Hypothalamus (tissue), 51 donors: ENCODE data around the gene AP3B1.
A peak's percentile ranks its signal among the peaks of the same experiment; 100 is the strongest.

Experiments
- DNase-seq, 51 donors: peaks; one replicate each; lab custom pipeline; 2025; lab: John Stamatoyannopoulos, UW

AP3B1 gene

DNA sequence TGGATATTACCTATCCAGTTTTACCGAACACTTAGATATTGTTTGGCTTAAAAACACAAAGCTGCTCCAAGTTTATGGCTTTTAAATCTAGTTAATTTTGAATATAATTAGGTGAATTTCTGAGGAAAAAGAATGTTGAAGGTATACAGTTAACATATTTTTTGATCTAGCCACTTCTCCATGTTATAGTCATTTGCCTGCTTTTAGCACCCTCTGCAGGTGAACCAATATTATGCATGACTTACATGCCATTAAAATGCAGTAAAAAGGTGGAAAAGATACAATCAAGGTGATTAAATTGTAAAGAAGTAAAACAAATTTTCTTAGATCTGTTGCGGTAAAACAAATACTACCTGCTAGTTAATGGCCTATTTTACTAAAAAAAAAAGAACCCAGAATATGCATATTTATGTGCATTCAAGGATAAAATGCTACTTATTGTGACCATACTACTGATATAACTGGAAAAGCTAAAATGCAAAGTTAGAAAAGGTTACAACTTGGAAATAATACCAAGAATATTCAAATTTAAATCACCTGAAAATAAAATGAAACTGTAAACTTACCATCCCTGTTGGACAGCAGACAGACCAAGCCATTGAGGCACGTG, 132.1 kb downstream of the AP3B1 start:
- peak in 2 of 51 donors; percentile 2 to 20 for DNase-seq

DNA sequence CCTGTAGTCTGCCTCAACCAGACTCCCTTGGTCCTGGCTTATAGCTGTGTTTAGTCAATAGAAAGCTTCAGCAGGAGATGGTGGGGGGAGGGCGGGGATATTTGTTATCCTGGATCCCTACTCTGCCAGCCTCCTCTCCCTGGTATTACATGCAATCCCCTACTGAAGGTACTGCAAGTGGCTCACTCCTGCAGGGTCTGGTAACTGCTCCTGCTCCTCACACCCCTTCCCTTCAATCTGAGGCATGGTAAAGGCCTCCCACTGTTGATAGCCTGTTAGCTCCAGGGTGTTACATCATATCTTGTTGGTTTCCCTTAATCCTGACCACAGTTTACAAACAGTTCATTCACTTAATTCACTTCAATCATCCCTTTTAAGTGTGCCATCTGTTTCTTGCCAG, 137.5 kb downstream of the AP3B1 start:
- no peak for DNase-seq

DNA sequence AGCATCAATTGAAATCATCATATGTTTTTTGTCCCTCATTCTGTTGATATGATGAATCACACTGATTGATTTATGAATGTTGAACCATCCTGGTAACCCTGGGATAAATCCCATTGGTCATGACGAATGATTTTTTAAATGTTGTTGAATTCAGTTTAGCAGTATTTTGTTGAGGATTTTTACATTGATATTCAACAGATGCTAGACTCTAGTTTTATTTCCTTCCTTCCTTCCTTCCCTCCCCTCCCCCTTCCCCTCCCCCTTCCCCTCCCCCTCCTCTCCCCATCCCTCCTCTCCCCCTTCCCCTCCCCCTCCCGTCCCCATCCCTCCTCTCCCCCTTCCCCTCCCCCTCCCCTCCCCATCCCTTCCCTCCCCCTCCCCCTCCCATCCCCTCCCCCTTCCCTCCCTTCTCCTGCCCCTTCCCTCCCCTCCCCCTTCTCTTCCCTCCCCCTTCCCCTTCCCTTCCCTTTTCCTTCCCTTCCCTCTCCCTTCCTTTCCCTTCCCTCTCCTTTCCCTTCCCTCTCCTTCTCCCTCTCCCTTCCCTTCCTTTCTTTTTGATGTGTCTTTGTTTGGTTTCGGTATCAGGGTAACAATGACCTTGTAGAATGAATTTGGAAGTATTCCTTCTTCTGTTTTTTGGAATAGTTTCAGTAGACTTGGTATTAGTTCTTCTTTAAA, 142.8 kb downstream of the AP3B1 start:
- DNase-seq, result no peak

DNA sequence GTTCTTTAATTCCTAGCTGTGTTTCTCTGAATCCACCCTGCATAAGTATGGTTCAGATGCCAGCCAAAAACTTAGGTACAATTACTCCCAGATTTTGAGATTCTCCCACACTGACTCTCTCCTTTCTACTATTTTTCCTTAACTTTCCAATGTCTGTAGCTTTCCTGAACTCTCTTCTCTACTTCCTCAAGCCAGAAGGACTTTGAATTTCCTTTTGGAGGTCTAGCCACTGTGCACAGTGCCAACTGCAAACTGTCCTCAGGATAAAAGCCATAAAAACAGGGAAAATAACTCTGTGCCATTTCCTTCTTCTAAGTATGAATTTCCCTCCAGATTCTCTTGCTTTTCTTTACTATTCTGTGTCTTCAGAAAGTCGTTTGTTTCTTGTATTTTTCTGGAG, 157.2 kb downstream of the AP3B1 start:
- DNase-seq, result no peak

DNA sequence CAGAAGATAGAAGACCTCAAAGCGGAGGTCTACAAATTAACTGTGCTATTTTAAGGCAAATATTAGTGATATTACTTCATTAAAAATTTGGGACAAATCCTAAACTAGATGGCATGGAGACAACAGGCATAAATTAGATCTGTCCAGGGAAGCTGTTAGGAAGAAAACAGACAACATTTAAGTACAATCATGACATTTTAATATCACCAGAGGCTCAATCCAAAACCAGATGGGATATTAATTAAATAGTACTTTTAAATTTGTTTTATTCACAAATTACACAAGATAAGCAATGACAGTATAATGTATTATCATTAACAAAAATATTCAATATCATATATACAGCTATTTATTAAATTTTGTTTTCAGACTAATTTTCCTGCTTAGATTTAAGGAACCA, 161.1 kb downstream of the AP3B1 start:
- no peak for DNase-seq

DNA sequence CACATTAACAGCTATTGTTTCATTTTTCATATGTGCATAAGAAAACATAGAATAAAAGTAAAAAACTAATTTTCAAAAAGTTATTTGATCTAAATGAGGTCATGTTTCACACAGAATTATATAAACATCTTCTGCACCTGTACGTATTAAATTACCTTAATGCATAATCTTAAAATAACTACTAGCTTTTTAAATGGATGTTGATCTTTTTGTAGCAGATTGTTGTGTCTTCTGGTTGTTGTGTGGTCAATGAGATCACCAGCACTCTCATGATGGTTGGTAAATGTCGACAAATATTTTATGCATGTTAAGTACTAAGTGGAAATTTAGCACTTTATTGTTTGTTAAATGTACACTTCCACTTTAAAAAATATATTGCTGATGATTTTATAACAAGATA, 162.0 kb downstream of the AP3B1 start:
- no peak for DNase-seq

DNA sequence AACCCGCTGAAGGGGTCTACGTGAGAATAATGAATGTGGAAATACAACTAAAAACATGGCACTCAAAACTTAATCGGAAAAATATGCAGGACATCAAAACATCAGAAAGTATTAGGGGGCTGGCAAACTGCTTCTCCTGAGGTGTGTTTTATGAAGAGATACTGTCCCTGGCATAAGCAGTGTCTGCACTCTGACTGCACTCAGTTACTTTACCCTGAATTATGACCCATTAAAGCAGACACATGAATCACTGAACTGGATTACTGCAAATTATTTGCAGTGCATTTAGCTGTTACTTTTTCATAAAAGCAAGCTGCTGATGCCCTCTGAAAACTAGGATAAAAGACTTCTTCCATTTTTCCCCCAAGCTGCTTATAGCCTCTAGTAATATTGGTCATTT, 164.9 kb downstream of the AP3B1 start:
- no peak for DNase-seq

DNA sequence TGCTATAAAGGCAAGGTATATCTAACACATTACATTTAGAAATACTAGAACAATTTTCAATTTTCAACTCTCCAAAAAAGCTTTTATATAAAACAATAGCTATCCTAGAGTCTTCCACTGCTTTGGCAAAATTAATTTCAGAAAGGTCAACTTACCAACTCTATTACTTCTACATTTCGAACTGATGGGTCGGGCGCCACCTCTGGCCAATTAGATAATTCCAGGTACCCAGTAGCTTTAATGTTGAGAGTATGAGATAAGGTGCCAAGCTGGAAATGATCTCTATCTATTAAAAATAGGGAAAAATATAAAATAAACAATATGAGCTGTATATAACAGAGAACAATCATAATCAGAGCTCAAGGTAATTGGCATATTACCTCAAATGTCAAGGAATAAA, 166.6 kb downstream of the AP3B1 start:
- no peak for DNase-seq

DNA sequence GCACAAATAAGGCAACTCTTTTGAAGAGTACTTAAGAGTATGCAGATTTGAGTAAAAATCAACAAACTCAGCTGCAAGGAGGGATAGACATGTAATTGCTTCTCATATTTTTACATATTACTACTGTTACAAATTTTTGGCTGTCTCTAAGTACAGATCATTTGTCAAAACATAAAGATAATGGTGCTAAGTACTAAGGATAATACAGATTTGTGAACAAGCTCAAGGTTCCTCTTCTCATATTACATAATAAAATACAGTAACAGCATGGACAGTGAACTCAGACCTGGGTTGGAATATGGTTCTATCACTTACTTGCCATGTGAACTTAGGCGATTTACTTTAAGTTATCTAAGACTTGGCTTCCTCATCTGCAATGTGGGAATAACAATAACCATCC, 168.0 kb downstream of the AP3B1 start:
- no peak for DNase-seq

DNA sequence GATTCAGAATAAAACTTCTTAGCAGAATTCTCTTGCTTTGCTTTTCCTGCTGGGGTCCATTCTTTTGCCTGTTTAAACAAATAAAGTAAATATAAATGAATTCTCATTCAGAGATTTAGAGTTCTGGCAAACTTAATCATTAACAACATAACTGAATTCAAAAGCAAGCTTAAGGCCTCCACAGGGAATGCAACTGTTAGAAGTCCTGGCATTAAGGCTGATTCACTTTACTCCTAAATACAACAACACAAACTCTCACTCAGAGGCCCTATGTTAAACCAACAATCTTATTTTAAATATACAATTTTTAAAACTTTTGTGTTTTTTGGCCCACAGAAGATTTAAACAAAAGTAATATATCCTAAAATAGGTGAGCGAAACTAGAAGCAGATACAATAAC, 178.3 kb downstream of the AP3B1 start:
- no peak for DNase-seq

DNA sequence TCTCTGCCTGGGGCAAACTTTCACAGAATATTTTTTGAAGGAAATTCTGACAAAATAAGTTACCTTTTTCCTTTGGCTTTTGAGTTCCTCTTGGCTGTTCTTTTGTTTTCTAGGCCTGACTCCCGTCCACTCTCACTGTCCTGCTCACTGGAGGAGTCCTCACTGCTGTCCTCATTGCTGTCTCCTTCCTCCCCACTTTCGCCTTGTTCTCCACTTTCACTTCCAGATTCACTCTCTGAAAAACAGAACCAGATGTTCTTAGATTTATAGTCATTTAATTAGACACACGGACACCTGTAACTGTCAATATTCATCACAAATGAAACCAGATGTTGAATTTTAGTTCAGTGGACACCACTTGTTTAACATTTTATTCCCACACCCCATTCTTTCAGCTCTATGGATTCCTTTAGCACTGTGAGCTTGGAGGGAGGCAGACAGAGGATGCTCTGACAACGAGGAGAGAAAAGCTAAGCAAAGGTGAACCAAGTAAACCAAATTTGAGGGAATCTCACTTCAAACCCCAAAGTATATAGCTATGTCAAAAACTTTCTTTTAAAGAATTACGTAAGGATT, 180.7 kb downstream of the AP3B1 start:
- DNase-seq, result peak in 1 of 51 donors; percentile 0

DNA sequence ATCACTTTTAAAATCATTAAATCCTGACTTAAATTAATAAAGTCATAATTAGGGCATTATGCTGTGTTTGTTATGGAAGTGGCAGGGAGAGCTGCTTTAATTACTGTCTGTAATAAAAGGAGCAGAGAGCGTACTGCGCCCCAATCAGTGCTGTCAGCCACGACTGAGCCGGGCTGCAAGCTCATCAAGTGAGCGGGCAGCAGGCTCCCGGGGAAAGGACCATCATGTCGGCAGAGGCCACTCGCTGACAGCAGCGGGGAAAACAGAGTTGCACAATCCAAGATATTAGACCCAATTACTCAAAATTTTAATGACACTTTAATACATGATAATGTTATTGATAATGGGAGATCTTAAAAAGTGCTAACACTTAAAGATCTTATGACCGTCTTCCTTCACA, 181.6 kb downstream of the AP3B1 start:
- no peak for DNase-seq

DNA sequence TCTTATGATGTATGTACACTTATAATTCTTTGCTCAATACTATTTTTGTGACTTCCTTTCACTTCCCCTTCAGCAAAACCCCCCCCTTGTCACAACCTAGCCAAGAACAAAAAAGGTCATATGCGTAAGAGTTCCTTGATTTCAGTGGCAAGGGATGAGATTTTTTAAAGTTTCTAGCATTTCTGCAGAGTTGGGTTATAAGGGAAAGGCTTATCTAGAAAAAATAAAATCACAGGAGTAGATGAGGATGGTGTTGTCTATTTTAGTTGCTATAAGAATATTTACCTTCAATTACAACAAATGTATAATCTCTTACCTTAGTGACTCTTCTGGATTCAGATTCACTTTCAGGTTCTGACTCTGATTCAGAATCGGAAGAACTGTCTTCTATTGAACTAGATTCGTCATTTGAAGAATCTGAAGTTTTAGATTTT, 184.6 kb downstream of the AP3B1 start:
- no peak for DNase-seq

DNA sequence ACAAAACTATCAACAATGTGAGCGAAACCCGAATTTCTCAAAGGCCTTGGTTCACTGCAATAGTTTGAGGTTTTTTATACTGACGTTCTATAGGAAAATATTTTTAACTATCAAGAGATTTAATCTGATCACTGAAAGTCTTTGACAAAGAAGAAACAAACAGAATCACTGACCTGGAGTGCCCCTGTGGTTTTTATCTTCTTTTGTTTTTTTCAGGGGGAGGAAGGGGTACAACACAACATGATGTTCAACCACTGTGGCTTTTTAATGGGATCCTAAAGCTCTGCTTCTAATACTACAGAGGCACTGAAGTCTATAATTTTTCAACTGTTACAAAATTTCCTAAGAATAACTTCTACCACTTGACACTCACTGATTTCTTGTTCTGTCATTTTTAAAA, 185.9 kb downstream of the AP3B1 start:
- no peak for DNase-seq

DNA sequence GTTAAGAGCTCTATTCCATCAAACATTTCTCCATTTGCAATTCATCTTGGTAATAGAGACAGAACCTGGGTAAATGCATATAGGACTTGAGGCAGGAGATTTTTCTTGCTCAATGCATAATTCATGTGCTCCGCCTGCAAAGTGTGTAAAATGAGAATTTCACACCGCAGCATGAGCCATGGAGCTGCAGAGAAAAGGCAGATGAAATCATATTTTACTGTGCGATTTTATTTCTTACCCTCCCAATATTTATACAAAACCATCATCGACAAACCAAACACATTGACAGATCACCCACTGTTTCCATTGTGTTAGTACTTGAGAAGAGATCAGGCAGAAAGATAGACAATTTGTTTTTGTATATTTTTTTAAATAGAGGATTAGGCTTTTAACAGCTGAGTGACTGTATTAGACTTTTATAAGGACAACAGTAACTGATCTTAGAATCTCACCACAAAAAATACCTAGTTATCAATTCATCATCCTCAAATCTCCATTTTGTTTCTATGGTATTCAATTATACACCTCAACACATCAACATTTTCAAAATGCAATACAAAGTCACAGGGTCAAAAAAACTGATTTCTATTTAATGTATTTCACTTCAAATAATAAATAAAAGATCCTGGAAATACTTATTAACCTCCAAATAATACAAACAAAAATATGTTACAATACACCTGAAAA, 191.1 kb downstream of the AP3B1 start:
- DNase-seq, result no peak

DNA sequence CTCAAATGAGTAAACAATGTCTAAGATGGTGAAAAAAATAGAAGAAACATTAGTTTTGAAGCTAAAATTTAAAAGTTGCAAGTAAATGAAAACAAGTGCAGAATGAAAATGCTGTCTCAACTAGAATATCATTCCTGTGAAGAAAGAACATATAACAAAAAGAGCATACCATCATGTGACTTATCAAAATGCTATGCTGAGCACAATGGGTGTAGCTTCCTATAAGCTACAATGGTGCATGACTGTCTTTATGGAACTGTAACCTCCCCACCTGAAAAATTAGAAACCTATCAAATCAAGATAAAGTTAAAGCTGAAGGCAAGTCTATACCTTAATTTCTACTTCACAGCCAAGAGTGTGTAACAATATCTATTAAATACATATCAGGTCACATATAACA, 192.0 kb downstream of the AP3B1 start:
- DNase-seq, result no peak

DNA sequence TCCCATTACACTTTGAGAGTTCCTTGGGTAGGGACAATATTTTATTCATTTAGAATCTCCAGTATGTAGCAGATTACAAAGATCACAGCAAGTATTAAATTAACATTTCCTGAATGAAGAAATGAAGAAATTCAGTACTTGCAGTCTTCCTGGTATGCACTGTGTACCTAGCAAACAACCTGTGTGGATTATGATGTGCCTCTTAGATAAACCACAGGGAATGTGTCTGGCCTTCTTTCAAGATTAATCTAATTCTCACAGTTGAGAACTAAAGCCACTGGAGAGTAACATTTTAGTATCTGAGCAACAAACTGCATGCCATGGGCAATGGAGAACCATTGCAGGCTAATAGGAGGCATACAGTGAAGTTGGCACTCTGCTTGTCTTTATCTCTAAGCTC, 199.4 kb downstream of the AP3B1 start:
- DNase-seq, result no peak

DNA sequence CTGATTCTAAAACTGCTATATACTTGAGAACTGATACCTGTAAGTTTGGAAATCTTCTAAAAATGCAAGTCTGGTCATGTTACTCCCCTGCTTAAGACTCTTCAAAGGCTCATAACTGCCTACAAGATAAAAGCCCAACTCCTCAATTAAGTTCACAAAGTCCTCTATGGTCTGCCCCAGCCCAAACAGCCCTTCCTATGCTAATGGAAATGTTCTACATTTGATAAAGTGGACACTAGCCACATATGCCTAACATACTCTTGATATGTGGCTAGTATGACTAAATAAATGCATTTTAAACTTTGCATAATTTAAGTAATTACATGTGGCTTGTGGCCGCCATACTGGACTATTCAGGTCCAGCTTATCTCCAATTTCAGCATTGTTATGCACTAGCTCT, 204.5 kb downstream of the AP3B1 start:
- DNase-seq, result no peak

DNA sequence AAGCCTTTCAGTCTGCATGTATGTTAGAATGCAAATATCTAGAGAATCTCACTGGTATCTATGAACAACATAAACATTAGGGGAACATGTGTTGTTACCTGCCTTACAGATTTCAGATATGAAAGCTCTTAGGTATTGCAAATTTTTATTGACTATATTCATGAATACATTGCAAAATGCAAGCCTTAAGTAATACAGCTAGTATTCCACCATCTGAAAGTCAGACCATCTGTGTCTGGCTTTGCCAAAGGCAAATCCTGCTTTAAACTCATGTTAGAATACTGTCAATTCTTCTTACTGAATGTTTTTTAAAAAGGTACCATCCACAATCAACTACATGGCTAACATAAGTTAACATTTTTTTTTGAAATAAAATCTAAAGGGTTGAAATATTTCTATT, 215.6 kb downstream of the AP3B1 start:
- DNase-seq, result no peak

DNA sequence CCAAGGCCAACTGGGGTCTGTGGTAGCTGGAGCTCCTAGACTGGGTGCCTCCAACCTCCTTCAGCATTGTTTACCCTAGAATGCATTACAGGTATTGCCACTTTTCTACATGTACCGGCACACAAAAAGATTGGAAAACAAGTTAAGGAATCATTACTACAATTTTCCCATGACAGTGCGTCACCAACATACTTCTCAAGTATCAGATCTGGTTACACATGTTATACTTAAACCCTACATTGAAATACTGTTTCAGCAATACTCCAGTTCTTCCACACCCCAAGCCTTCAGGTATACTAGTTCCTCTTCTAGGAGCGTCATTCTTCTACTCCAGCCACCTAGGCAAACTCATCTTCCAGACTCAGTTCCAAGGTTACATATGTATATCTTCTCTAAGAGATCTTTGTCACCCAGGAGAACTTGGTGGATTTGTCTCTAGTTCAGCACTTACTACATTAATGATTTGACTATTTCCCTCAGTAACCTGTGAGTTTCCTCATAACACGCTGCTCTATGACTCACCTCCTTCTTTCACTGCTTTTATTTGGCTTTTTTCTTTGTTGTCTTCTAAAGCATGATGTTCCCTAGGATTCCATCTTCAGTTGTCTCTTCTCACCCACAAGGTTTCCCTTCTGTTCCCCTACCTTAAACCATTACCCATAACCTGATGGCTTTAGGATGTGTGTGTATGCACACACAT, 217.0 kb downstream of the AP3B1 start:
- DNase-seq, result no peak

DNA sequence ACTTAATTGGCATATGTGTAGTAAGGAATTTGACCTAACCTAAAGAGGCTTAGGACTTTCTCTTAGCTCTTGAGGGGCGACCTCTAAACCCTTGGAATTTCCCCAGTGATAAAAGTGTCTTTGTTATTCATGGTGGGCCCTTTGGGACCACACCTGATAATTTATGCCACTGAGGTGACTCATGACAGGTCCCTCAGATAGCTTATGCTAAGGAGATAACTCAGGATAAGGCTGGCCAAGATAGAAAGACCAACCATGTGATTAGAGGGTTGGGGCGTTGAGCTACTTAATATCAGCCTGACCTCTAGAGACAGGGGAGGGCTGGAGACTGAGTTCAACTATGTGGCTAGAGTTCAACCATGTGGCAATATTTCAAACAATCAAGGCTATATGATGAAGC, 218.1 kb downstream of the AP3B1 start:
- DNase-seq, result no peak
